ENCODE measurements around the gene AGMAT.

Gene AGMAT

GRCh38 chr1:15523104-15524020 is 61.5 kb downstream of the AGMAT start:
- no peak for DNase-seq (ENCODE audit: low read depth, low spot score)

- no peak for DNase-seq (ENCODE audit: low read depth, low spot score)
These were observed 62.3 kb downstream of the AGMAT start for GRCh38 chr1:15522551-15522950.

All from astrocyte of the hippocampus (primary cell).